ENCODE data around the gene FBLN2. TPM values are rescaled to one million over a fixed set of nuclear protein-coding genes. Genes with fewer than 3 reads are reported as not detected.
A peak's percentile ranks its signal among the peaks of the same experiment; 100 is the strongest.

Gene FBLN2
- total RNA-seq, 4 donors from 2014 or later: 6.3 to 122 (median 25.7) TPM

- intact Hi-C loops (cut with DNase I): no loop called here
- no peak for DNase-seq
- Histone ChIP-seq H3K4me1 (peaks cover 0 to 61% (median 3%) of the 10 kb centered on the region in 3 donors), H3K9me3 (no peaks in the 10 kb centered on the region), H3K36me3 (no peaks in the 10 kb centered on the region), H3K27ac (no peak overlapping the region), H3K27me3 (peaks cover 0 to 27% (median 0%) of the 10 kb centered on the region in 4 donors), H3K4me3 (no peak overlapping the region)
- TF ChIP-seq POLR2A (IDR thresholded peaks at IDR 0.05): no peak
- 62 to 73% methylated on average over 1 to 4 of the region's 5 CpGs for WGBS, 2 donors
These were observed 8.5 kb downstream of the FBLN2 start for GRCh38 chr3:13557417-13557816.

GRCh38 chr3:13557926-13558325 lies 9.0 kb downstream of the FBLN2 start:
- 89 to 93% methylated on average over 6 to 10 of the region's 11 CpGs for WGBS, 2 donors
- no peaks in the 10 kb centered on the region for H3K9me3 ChIP-seq
- H3K4me3 ChIP-seq: no peak overlapping the region
- H3K27me3 ChIP-seq: peaks cover 0 to 22% (median 0%) of the 10 kb centered on the region in 4 donors
- no peaks in the 10 kb centered on the region for H3K36me3 ChIP-seq
- DNase-seq: no peak
- H3K27ac ChIP-seq: no peak overlapping the region
- no peak for TF ChIP-seq POLR2A (IDR thresholded peaks at IDR 0.05)
- no peak for TF ChIP-seq CTCF (IDR thresholded peaks at IDR 0.05)
- intact Hi-C loops (cut with DNase I): no loop called here
- H3K4me1 ChIP-seq: peaks cover 0 to 57% (median 3%) of the 10 kb centered on the region in 3 donors

- WGBS, 2 donors: 77 to 80% methylated on average over 2 to 3 of the region's 3 CpGs
- H3K4me3 ChIP-seq: no peak overlapping the region
- DNase-seq: no peak
- peaks cover 0 to 17% (median 0%) of the 10 kb centered on the region in 4 donors for H3K27me3 ChIP-seq
- H3K9me3 ChIP-seq: no peaks in the 10 kb centered on the region
- H3K27ac ChIP-seq: no peak overlapping the region
- TF ChIP-seq POLR2A (IDR thresholded peaks at IDR 0.05): no peak
- no peak for TF ChIP-seq CTCF (IDR thresholded peaks at IDR 0.05)
- intact Hi-C loops (cut with DNase I): no loop called here
- no peaks in the 10 kb centered on the region for H3K36me3 ChIP-seq
- H3K4me1 ChIP-seq: peaks cover 0 to 52% (median 4%) of the 10 kb centered on the region in 3 donors
These were observed 9.7 kb downstream of the FBLN2 start for GRCh38 chr3:13558651-13559050.

- Histone ChIP-seq H3K4me3 (no peak overlapping the region), H3K36me3 (no peaks in the 10 kb centered on the region), H3K9me3 (no peaks in the 10 kb centered on the region), H3K4me1 (peaks cover 0 to 54% (median 5%) of the 10 kb centered on the region in 3 donors), H3K27me3 (peaks cover 0 to 17% (median 0%) of the 10 kb centered on the region in 4 donors), H3K27ac (peak overlapping the region in 3 of 4 donors; percentile 13 to 62 (median 51))
- no peak for TF ChIP-seq POLR2A (IDR thresholded peaks at IDR 0.05)
- no peak for TF ChIP-seq CTCF (IDR thresholded peaks at IDR 0.05)
- WGBS, 2 donors: 30 to 43% methylated on average over 8 to 10 of the region's 12 CpGs
- no peak for DNase-seq
- intact Hi-C loops (cut with DNase I): no loop called here
These were observed 11.0 kb downstream of the FBLN2 start for GRCh38 chr3:13559764-13560525.

- intact Hi-C loops (cut with DNase I): no loop called here
- WGBS, 2 donors: 71 to 77% methylated on average over 9 of the region's 9 CpGs
- H3K9me3 ChIP-seq: no peaks in the 10 kb centered on the region
These were observed 12.5 kb downstream of the FBLN2 start for GRCh38 chr3:13561376-13561775.

More at GRCh38 chr3:13561376-13561775, 12.5 kb downstream of the FBLN2 start:
- DNase-seq: no peak
- TF ChIP-seq POLR2A (IDR thresholded peaks at IDR 0.05) (no peak), CTCF (IDR thresholded peaks at IDR 0.05) (no peak)
- Histone ChIP-seq H3K27ac (no peak overlapping the region), H3K27me3 (peaks cover 0 to 14% (median 0%) of the 10 kb centered on the region in 4 donors), H3K4me1 (peaks cover 0 to 51% (median 5%) of the 10 kb centered on the region in 3 donors), H3K36me3 (no peaks in the 10 kb centered on the region), H3K4me3 (no peak overlapping the region)
